Measurements from ENCODE around the gene SETD4. TPM values are rescaled to one million over a fixed set of nuclear protein-coding genes. Genes with fewer than 3 reads are reported as not detected.

The SETD4 gene
- total and polyA plus RNA-seq, 2 of the 13 experiments (the other 11 are each of a cell fraction or from before 2014, with no cell fraction given): 7.1 to 14.4 TPM

DNA sequence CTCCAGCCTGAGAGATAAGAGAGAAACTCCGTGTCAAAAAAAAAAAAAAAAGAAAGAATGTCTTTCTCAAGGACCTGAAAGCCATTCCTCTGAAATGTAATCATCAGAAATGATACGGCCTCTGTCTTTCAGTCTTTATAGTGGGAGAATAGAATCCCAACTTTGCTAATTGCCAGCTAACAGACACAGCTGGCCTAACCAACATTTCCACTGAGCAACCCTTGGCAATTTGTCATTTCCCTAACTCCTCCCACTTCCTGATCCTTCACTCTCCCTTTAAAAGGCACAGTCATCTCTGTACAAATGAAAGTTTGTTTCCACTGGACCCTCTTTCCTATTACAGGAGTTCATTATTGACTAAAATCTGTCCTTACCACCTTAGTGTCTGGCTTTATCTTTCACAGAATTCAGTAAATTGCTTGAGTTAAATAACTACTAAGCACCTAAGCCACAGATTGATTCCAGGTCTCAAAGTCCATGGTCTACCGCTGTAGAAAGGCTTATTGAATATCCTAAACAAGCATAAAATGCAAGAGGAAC is 5.2 kb upstream of the SETD4 start:
- ChIA-PET POLR2A (no interaction called here), CTCF (ENCODE audit: low intra/inter-chr PET ratio, low total read pairs) (no interaction called here)
- Histone ChIP-seq H3K79me2 (ENCODE audit: insufficient read depth, low read length) (no peaks in the 10 kb centered on the region), H4K20me1 (ENCODE audit: insufficient read depth, low read length) (no peaks in the 10 kb centered on the region), H3K4me2 (ENCODE audit: low read depth, low read length) (peak overlapping the region; percentile 60), H3K4me1 (ENCODE audit: insufficient read depth, low read length) (peaks cover 46% of the 10 kb centered on the region), H3K9ac (ENCODE audit: insufficient read depth, low read depth, low read length) (no peak overlapping the region), H3K27me3 (ENCODE audit: control insufficient read depth in 1 of 2, insufficient read depth in 2 of 2, low read length in 2 of 2) (no peaks in the 10 kb centered on the region), H3K9me3 (ENCODE audit: low read length) (peaks cover 6% of the 10 kb centered on the region), H3K27ac (ENCODE audit: extremely low read length, insufficient read depth, low read length) (peak overlapping the region; percentile 57), H3K4me3 (replicated peaks in 1 of 3; ENCODE audit: insufficient read depth in 1 of 3, low read depth in 2 of 3, low read length in 3 of 3) (peak overlapping the region in 1 of 3 experiments; percentile 15; a peak in 2 of 6 replicates), H2AFZ (ENCODE audit: low read length) (peak overlapping the region; percentile 84), H3K36me3 (replicated peaks in 1 of 2; ENCODE audit: control insufficient read depth in 1 of 2, insufficient read depth in 2 of 2, low read length in 2 of 2) (no peaks in the 10 kb centered on the region)
- in situ Hi-C loops (cut with HindIII; ENCODE audit: extremely low pct_ligation_motif_present, low pct_unique_long_range_greater_than_20kb) (no loop called here), intact Hi-C loops (cut with micrococcal nuclease; ENCODE audit: unreplicated experiment) (no loop called here)
- WGBS (ENCODE audit: low lambda C conversion rate): 22% methylated on average over 3 of the region's 3 CpGs
- DNase-seq (ENCODE audit: low spot score) (peak; percentile 72), ATAC-seq (peak; percentile 68), FAIRE-seq (peak; percentile 37)
- no TSS peak for BruUV-seq (replicated peaks)
- TF ChIP-seq, protein P1, sequence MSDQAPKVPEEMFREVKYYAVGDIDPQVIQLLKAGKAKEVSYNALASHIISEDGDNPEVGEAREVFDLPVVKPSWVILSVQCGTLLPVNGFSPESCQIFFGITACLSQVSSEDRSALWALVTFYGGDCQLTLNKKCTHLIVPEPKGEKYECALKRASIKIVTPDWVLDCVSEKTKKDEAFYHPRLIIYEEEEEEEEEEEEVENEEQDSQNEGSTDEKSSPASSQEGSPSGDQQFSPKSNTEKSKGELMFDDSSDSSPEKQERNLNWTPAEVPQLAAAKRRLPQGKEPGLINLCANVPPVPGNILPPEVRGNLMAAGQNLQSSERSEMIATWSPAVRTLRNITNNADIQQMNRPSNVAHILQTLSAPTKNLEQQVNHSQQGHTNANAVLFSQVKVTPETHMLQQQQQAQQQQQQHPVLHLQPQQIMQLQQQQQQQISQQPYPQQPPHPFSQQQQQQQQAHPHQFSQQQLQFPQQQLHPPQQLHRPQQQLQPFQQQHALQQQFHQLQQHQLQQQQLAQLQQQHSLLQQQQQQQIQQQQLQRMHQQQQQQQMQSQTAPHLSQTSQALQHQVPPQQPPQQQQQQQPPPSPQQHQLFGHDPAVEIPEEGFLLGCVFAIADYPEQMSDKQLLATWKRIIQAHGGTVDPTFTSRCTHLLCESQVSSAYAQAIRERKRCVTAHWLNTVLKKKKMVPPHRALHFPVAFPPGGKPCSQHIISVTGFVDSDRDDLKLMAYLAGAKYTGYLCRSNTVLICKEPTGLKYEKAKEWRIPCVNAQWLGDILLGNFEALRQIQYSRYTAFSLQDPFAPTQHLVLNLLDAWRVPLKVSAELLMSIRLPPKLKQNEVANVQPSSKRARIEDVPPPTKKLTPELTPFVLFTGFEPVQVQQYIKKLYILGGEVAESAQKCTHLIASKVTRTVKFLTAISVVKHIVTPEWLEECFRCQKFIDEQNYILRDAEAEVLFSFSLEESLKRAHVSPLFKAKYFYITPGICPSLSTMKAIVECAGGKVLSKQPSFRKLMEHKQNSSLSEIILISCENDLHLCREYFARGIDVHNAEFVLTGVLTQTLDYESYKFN (CRISPR knock-in tag; conservative IDR thresholded peaks at IDR 0.05): peak; percentile 87
- TF ChIP-seq, protein P2, sequence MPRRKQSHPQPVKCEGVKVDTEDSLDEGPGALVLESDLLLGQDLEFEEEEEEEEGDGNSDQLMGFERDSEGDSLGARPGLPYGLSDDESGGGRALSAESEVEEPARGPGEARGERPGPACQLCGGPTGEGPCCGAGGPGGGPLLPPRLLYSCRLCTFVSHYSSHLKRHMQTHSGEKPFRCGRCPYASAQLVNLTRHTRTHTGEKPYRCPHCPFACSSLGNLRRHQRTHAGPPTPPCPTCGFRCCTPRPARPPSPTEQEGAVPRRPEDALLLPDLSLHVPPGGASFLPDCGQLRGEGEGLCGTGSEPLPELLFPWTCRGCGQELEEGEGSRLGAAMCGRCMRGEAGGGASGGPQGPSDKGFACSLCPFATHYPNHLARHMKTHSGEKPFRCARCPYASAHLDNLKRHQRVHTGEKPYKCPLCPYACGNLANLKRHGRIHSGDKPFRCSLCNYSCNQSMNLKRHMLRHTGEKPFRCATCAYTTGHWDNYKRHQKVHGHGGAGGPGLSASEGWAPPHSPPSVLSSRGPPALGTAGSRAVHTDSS (CRISPR knock-in tag; conservative IDR thresholded peaks at IDR 0.05): no peak
- no peak for TF ChIP-seq SP1 (IDR thresholded peaks at IDR 0.05)
- no peak for TF ChIP-seq SP1 (CRISPR knock-in tag; IDR thresholded peaks at IDR 0.05)
- TF ChIP-seq, protein P3, sequence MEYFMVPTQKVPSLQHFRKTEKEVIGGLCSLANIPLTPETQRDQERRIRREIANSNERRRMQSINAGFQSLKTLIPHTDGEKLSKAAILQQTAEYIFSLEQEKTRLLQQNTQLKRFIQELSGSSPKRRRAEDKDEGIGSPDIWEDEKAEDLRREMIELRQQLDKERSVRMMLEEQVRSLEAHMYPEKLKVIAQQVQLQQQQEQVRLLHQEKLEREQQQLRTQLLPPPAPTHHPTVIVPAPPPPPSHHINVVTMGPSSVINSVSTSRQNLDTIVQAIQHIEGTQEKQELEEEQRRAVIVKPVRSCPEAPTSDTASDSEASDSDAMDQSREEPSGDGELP (IDR thresholded peaks at IDR 0.05; ENCODE audit: borderline replicate concordance, low read depth): 0 out of 2 replicates have a peak, but pooled peaks have one; percentile 13
- no peak for TF ChIP-seq TOPORS (CRISPR knock-in tag; IDR thresholded peaks at IDR 0.05)
- TF ChIP-seq ASH2L (IDR thresholded peaks at IDR 0.05; ENCODE audit: insufficient read length, low read depth, low read length): peak; percentile 48
- peak; percentile 61; the same call in 1 of the 2 replicates for TF ChIP-seq ZNF317 (CRISPR knock-in tag; IDR thresholded peaks at IDR 0.05)
- TF ChIP-seq MED1 (CRISPR knock-in tag; IDR thresholded peaks at IDR 0.05): 0 out of 2 replicates have a peak, but pooled peaks have one; percentile 14
- TF ChIP-seq HNF4G (IDR thresholded peaks at IDR 0.05; ENCODE audit: borderline replicate concordance, low read depth, low read length): peak; percentile 58
- no peak for TF ChIP-seq HNF4G (CRISPR knock-in tag; IDR thresholded peaks at IDR 0.05; ENCODE audit: borderline replicate concordance, low read depth)
- no peak for TF ChIP-seq ZNF337 (CRISPR knock-in tag; IDR thresholded peaks at IDR 0.05; ENCODE audit: borderline replicate concordance, low read depth)
- TF ChIP-seq, protein P4, sequence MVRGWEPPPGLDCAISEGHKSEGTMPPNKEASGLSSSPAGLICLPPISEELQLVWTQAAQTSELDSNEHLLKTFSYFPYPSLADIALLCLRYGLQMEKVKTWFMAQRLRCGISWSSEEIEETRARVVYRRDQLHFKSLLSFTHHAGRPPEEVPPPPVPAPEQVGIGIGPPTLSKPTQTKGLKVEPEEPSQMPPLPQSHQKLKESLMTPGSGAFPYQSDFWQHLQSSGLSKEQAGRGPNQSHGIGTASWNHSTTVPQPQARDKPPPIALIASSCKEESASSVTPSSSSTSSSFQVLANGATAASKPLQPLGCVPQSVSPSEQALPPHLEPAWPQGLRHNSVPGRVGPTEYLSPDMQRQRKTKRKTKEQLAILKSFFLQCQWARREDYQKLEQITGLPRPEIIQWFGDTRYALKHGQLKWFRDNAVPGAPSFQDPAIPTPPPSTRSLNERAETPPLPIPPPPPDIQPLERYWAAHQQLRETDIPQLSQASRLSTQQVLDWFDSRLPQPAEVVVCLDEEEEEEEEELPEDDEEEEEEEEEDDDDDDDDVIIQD (CRISPR knock-in tag; IDR thresholded peaks at IDR 0.05; ENCODE audit: low read depth): peak; percentile 50; the same call in 1 of the 2 replicates
- no peak for TF ChIP-seq DR1 (CRISPR knock-in tag; IDR thresholded peaks at IDR 0.05)
- peak; percentile 31; the same call in 1 of the 2 replicates for TF ChIP-seq ETV5 (CRISPR knock-in tag; IDR thresholded peaks at IDR 0.05; ENCODE audit: borderline replicate concordance)
- peak; percentile 44; the same call in 1 of the 2 replicates for TF ChIP-seq ZNF264 (CRISPR knock-in tag; IDR thresholded peaks at IDR 0.05)

Data from HepG2 (cell line).